ENCODE measurements around the gene KLB.

Gene KLB

GRCh38 chr4:39466747-39467146 is 60.0 kb downstream of the KLB start:
- DNase-seq = no peak

- no peak for DNase-seq
Measured at GRCh38 chr4:39467464-39467863, 60.7 kb downstream of the KLB start.

- DNase-seq = no peak
Measured at GRCh38 chr4:39469429-39470077, 62.8 kb downstream of the KLB start.

- no peak for DNase-seq
Measured at GRCh38 chr4:39470402-39470801, 63.7 kb downstream of the KLB start.

- no peak for DNase-seq
Measured at GRCh38 chr4:39472396-39472795, 65.7 kb downstream of the KLB start.

- DNase-seq = no peak
Measured at GRCh38 chr4:39476187-39476895, 69.6 kb downstream of the KLB start.

- DNase-seq = no peak
Measured at GRCh38 chr4:39480251-39480650, 73.5 kb downstream of the KLB start.

- no peak for DNase-seq
Measured at GRCh38 chr4:39480902-39481695, 74.4 kb downstream of the KLB start.

- no peak for DNase-seq
Measured at GRCh38 chr4:39484582-39485272, 78.0 kb downstream of the KLB start.

- no peak for DNase-seq
Measured at GRCh38 chr4:39486221-39486804, 79.6 kb downstream of the KLB start.

GRCh38 chr4:39490322-39490721 is 83.6 kb downstream of the KLB start:
- DNase-seq = no peak

GRCh38 chr4:39494354-39494753 is 87.6 kb downstream of the KLB start:
- no peak for DNase-seq

- no peak for DNase-seq
Measured at GRCh38 chr4:39495446-39496213, 88.9 kb downstream of the KLB start.

- no peak for DNase-seq
Measured at GRCh38 chr4:39497909-39498726, 91.4 kb downstream of the KLB start.

GRCh38 chr4:39498727-39499020 is 91.9 kb downstream of the KLB start:
- no peak for DNase-seq
